Right lobe of liver (tissue), 4 donors: Measurements from ENCODE around the gene BDP1.
"Not testable (repeated sequence)": the region's sequence is repeated elsewhere in the genome, so short reads cannot be mapped to it uniquely, and the experiment has no call there.

Experiments
- POLR2A ChIP-seq: fragments of 450-650 bp; IDR thresholded peaks from one replicate; pipeline ENCODE4 v1.6.1; 2017; ENCODE audit warnings: antibody characterized with exemption, mild to moderate bottlenecking
- TF ChIP-seq, protein P1 (sequence below), 4 donors: fragments of 200-600 bp in 3 of 4; fragments of 450-650 bp in 1 of 4; IDR thresholded peaks; one replicate each; pipeline versions ENCODE4 v1.5.1 to v1.8.0; 2016 to 2022; ENCODE audit warnings: antibody characterized with exemption in 4 of 4, mild to moderate bottlenecking in 2 of 4
- donor health status: DM: no; HTN: no; CAD: no.
- donor health status: DM: no; HTN: no; CAD: no.
- donor health status: DM: no; HTN: yes; CAD: no.

DNA sequence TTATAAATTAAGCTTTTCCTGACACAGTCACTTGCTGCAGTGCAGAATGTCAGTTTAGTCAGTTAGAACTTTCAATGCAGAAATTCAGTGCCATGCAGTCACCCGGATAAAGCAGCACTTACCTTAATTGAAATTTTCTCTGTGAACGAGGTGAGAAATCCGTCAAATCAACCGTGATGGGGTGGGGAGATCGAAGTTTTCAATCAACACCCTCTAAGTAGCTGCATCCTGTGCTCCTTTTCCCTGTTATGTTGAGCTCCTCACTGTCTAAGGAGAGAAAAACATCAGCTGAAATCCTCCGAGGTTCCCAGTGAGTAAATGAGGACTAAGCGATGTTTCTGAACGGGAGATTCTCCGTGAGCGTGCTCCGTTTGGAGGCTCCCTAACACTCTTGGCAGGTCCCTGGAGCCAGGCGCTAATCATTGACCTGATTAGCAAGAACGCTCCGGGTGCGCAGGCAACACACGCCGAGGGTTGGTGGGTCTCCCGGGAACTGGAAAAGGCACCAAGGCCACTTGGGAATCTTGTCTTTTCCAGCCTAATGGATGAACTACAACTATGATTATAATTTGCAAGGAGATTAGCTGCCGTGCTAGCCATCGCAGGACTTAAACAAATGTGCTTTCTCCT lies 9.8 kb upstream of the BDP1 start:
- TF ChIP-seq POLR2A: not testable (repeated sequence)
- TF ChIP-seq, protein P1, sequence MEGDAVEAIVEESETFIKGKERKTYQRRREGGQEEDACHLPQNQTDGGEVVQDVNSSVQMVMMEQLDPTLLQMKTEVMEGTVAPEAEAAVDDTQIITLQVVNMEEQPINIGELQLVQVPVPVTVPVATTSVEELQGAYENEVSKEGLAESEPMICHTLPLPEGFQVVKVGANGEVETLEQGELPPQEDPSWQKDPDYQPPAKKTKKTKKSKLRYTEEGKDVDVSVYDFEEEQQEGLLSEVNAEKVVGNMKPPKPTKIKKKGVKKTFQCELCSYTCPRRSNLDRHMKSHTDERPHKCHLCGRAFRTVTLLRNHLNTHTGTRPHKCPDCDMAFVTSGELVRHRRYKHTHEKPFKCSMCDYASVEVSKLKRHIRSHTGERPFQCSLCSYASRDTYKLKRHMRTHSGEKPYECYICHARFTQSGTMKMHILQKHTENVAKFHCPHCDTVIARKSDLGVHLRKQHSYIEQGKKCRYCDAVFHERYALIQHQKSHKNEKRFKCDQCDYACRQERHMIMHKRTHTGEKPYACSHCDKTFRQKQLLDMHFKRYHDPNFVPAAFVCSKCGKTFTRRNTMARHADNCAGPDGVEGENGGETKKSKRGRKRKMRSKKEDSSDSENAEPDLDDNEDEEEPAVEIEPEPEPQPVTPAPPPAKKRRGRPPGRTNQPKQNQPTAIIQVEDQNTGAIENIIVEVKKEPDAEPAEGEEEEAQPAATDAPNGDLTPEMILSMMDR (IDR thresholded peaks at IDR 0.05): not testable (repeated sequence)
